Measurements from ENCODE around the gene CDAN1.
"Not testable (repeated sequence)": the region's sequence is repeated elsewhere in the genome, so short reads cannot be mapped to it uniquely, and the experiment has no call there.

CDAN1 gene

DNA sequence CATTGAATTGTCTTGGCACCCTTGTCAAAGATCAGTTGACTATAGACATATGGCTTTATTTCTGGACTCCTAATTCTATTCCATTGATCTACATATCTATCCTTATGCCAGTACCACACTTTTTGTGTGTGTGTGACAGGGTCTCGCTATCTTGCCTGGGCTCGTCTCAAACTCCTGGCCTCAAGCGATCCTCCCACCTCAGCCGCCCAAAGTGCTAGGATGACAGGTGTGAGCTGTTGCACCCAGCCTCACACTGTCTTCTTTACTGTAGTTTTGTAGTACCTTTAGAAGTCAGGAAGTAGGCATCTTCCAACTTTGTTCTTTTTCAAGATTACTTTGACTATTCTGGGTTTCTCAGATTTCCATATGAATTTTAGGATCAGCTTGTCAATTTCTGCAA is 24.3 kb downstream of the CDAN1 start:
- H3K4me3 ChIP-seq (ENCODE audit: low read depth, low read length): no peak overlapping the region

DNA sequence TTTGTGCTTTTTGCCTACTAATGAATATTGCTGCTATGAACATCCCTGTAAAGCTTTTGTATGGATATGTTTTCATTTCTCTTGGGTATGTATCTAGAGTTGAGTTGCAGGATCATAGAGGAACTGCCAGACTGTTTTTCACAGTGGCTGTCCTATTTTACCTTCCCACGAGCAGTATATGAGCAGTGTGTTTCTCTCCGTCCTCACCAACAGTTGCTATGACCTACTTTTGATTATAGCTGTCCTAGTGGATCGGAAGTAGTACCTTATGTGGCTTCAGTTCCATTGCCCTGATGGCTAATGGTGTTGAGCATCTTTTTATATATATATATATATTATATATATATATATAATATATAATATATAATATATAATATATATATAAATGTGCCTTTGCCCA is 25.2 kb downstream of the CDAN1 start:
- no peak overlapping the region for H3K4me3 ChIP-seq (ENCODE audit: low read depth, low read length)

DNA sequence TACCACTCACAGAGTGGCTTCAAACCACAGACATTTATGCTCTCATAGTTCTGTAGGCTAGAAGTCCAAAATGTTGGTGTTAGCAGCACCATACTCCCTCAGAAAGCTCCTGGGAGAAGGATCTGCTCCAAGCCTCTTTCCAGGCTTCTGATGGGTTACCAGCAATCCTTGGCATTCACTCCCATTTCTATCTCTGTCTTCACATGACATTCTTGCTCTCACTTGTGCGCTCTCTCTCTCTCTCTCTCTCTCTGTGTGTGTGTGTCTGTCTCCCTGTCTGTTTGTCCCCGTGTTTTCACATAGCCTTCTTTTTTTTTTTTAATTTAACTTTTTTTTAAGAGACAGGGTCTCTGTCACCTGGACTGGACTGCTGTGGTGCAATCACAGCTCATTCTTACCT is 26.3 kb downstream of the CDAN1 start:
- H3K4me3 ChIP-seq (ENCODE audit: low read depth, low read length): no peak overlapping the region

DNA sequence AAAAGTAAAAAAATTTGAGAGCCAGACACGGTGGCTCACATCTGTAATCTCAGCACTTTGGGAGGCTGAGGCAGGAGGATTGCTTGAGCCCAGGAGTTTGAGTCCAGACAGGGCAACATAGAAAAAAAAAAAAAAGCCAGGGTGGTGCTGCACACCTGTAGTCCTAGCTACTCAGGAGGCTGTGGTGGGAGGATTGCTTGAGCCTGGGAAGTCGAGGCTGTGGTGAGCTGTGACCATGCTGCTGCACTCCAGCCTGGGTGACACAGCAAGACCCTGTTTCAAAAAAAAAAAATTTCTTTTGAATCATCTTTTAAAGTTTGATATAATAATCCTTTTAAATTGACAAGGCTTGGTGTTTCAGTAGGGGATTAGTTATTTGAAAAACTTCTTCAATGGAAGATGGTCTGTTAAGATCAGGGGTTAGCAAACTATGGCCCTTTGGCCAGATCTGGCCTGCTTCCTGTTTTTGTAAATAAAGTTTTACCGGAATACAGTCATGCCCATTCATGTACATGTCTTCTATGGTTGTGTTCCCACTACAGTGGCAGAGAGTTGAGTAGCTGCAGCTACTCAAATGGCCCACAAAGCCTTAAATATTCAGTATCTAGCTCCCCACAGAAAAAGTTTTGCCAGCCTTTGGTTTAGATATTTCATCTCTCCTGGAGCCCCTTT is 28.9 kb downstream of the CDAN1 start:
- no peak overlapping the region for H3K4me3 ChIP-seq (ENCODE audit: low read depth, low read length)

DNA sequence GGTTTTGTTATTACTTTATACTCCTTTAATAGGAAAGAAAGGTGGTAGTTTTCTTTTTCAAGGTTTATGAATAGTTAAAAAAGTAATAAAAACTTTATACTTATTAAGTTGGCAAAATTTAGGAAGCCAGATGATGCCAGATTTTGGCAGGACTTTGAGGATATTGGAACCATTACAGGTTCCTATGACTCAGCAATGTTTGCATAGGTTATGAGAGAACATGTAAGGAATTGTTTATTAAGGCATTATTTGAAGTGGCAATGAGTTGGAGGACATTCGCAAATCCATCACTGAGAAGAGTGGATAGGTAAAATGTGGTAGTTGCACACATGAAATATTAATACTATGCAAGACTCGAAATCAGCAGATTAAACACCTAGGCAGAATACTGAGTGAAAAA is 29.9 kb downstream of the CDAN1 start:
- no peak overlapping the region for H3K4me3 ChIP-seq (ENCODE audit: low read depth, low read length)

DNA sequence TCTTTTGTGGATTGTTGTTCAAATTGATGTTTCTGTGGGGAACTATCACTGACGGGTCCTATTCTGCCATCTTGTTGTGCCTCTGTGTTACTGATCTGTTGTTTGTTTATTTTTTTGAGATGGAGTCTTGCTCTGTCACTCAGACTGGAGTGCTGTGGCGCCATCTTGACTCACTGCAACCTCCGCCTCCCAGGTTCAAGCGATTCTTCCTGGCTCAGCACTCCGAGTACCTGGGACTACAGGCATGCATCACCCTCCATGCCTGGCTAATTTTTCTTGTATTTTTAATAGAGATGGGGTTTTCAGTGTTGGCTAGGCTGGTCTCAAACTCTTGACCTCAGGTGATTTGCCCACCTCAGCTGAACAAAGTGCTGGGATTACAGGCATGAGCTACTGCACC is 31.6 kb downstream of the CDAN1 start:
- H3K4me3 ChIP-seq (ENCODE audit: low read depth, low read length): no peak overlapping the region

DNA sequence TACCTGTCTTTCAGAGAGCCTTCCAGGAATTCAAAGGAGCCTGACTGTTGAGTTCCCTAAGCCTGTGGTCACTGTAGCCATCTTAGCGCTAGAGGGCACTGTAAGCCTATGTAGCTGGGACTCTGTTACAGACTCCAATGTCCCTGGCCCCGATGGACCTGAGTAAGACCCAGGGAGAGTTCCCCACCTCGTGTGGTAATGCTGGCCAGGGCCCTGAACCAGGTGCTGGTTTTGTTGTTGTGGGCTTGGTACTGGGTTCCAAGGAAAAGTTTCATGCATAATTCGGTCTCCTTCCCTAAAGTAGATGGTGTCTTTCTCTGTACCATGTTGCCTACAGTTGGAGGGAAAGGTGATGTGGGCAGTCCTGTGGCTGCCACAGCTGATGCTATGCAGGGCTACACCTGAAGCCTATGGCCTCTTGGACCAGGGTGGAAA is 32.4 kb downstream of the CDAN1 start:
- H3K4me3 ChIP-seq (ENCODE audit: low read depth, low read length): no peak overlapping the region

DNA sequence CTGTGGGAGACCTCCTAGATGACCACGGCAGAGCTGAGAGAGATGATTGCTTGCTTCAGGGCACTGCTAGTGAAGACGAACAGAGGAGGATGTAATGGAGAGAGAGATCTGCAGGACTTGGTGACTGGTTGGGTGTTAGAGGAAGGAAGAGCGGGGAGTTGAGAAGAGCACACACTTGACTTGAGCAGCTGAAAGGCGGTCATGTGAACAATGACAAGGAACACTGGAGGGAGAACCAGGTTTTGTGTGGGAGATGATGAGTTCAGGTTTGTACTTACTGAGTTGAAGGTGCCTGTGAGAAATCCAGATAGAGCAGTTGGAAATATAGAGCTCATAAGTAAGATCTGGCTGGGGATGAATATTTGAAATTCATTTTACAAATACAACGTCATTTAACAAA is 40.3 kb downstream of the CDAN1 start:
- H3K4me3 ChIP-seq (ENCODE audit: low read depth, low read length): no peak overlapping the region

DNA sequence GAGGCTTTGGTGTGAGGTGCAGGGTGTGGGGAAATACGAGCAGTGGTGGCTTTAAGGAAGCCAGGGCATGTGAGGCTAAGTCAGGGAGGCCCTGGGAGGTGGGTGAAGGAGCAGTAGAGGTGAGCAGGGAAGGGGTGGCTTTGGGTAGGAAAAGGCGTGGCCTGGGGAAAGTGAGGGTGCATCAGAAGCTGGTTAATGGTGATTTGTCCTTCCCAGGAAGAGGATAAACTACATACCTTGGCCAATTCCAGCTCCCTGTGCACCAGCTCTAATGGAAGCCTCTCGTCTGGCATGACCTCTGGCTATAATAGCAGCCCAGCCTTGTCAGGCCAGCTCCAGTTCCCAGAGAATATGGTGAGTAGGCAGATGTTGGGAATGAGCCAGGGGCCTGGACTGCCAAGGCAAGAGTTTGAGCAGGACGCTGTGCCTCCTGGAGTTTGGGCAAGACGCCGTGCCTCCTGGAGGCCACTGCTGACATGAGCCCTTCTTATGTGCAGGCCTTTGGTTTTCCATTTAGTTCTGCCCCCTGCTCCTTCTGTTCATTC is 41.3 kb downstream of the CDAN1 start:
- H3K4me3 ChIP-seq (ENCODE audit: low read depth, low read length): no peak overlapping the region

DNA sequence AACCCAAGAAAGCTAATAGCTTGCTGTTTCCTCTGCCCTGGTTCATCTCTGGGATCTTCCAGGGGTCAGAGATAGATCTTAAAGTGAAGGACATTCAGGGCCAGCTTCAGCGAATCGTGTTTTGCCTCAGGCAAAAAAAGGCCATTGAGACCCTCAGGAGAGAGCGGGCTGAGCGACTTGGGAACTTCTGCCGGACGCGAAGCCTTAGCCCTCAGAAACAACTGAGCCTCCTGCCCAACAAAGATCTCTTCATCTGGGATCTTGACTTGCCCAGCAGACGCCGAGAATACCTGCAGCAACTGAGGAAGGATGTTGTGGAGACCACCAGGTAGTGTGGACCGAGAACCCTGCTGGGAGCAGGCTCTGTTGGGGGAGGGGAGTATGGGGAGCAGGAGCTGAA is 42.5 kb downstream of the CDAN1 start:
- no peak overlapping the region for H3K4me3 ChIP-seq (ENCODE audit: low read depth, low read length)

DNA sequence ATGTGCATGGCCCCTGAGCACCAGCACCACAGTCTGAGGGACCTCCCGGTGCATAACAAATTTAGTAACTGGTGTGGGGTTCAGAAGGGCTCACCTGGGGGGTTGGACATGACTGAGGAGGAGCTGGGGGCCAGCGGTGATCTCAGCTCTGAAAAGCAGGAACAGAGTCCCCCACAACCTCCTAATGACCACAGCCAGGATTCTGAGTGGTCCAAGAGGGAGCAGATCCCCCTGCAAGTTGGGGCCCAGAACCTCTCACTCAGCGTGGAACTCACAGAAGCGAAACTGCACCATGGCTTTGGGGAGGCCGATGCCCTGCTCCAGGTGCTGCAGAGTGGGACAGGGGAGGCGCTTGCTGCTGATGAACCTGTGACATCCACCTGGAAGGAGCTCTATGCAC is 43.0 kb downstream of the CDAN1 start:
- H3K4me3 ChIP-seq (ENCODE audit: low read depth, low read length): no peak overlapping the region

DNA sequence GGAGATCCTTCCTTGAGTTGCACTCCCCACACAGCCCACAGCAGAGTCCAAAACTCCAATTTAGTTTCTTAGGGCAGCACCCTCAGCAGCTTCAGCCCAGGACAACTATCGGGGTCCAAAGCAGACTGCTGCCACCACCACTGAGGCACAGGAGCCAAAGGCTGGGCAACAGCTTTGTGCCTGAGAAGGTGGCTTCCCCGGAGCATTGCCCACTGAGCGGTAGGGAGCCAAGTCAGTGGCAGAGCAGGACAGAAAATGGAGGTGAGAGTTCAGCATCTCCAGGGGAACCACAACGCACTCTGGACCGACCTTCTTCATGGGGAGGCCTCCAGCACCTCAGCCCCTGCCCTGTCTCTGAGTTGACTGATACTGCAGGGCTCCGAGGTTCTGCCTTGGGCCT is 43.4 kb downstream of the CDAN1 start:
- no peak overlapping the region for H3K4me3 ChIP-seq (ENCODE audit: low read depth, low read length)

DNA sequence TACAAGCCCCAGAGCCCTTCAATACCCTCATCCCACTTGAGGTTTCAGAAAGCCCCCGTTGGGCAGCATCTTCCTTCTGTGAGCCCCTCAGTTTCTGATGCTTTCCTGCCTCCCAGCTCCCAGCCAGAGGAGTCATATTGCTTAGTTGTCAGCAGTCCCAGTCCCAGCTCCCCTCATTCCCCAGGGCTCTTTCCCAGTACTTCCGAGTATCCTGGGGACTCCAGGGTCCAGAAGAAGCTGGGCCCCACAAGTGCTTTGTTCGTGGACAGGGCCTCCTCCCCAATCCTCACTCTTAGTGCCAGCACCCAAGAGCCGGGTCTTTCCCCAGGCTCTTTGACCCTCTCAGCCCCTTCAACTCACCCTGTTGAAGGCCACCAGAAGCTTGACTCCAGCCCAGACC is 43.9 kb downstream of the CDAN1 start:
- no peak overlapping the region for H3K4me3 ChIP-seq (ENCODE audit: low read depth, low read length)

DNA sequence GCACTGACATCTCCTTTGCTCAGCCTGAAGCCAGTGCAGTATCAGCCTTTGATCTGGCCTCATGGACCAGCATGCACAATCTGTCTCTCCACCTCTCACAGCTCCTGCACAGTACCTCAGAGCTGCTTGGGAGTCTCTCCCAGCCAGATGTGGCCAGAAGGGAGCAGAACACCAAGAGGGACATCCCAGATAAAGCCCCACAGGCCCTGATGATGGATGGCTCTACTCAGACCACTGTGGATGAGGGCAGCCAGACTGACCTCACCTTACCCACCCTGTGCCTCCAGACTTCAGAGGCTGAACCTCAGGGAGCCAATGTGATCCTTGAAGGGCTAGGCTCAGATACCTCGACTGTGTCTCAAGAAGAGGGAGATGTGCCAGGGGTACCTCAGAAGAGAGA is 44.4 kb downstream of the CDAN1 start:
- H3K4me3 ChIP-seq (ENCODE audit: low read depth, low read length): no peak overlapping the region

DNA sequence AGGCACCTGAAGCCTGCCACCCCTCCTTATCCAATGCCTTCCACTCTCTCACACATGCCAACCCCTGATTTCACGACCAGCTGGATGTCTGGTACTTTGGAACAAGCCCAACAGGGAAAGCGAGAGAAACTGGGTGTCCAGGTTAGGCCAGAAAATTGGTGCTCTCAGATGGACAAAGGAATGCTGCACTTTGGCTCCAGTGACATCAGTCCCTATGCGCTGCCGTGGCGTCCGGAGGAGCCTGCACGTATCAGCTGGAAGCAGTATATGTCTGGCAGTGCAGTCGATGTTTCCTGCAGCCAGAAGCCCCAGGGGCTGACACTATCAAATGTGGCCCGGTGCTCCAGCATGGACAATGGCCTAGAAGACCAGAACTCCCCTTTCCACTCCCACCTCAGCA is 45.2 kb downstream of the CDAN1 start:
- H3K4me3 ChIP-seq (ENCODE audit: low read depth, low read length): no peak overlapping the region

DNA sequence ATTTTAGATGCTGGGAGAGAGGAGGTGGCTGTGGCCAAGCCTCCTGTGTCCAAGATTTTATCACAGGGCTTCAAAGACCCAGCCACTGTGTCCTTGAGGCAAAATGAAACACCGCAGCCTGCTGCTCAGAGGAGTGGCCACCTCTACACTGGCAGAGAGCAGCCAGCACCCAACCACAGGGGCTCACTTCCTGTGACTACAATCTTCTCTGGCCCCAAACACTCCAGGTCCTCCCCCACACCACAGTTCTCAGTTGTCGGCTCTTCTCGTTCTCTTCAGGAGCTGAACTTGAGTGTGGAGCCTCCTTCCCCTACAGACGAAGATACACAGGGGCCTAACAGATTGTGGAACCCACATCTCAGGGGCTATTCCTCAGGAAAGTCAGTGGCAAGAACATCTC is 45.6 kb downstream of the CDAN1 start:
- H3K4me3 ChIP-seq (ENCODE audit: low read depth, low read length): no peak overlapping the region

DNA sequence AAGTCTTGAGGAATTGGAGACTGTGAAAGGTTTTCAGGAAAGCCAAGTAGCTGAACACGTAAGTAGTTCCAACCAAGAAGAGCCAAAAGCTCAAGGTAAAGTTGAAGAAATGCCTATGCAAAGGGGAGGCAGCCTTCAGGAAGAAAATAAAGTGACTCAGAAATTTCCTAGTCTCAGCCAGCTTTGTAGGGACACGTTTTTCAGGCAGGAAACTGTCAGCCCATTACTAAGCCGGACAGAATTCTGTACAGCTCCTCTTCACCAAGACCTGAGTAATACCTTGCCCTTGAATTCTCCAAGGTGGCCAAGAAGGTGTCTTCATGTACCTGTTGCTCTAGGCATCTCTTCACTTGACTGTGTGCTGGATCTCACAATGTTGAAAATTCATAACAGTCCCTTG is 48.6 kb downstream of the CDAN1 start:
- no peak overlapping the region for H3K4me3 ChIP-seq (ENCODE audit: low read depth, low read length)

DNA sequence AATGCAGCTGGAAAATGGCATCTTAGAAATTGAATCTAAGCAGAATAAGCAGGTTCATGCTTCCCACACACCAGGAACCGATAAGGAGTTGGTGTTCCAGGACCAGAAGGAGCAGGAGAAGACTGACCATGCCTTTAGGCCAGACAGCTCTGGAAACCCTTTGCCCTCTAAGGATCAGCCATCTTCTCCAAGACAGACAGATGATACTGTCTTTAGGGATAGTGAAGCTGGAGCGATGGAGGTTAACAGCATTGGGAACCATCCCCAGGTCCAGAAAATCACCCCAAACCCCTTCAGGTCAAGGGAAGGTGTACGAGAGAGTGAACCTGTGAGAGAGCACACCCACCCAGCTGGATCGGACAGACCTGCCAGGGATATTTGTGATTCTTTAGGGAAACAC is 49.2 kb downstream of the CDAN1 start:
- H3K4me3 ChIP-seq (ENCODE audit: low read depth, low read length): no peak overlapping the region

DNA sequence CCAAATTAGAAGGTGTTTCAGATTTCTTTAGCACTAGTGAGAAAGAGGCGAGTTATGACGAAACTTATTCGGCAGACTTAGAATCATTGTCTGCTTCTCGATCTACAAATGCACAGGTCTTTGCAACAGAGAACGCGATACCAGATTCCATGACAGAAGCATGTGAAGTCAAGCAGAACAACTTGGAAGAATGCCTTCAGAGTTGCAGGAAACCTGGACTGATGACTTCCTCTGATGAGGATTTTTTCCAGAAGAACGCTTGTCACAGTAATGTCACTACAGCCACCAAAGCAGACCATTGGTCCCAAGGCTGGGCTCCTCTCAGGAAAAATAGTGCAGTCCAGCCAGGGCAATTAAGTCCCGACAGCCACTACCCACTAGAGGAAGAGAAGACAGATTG is 50.6 kb downstream of the CDAN1 start:
- no peak overlapping the region for H3K4me3 ChIP-seq (ENCODE audit: low read depth, low read length)

DNA sequence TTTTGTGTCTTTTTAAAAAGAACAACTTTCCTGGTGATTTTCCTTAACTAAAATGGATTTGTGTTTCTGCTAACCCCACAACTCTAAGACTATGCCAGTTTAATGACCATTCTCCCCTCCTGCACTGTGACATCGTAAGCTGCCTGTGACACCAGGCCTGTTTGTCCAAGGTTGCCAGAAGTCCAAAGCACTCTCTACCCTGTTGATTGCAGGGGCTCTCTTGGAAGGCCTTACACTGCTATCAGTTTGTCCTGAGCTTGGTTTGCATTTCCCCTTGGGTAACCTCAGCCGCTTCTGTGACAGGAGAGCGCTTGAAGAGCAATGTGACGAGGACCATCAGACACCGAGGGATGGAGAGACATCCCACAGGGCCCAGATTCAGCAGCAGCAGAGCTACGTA is 55.8 kb downstream of the CDAN1 start:
- no peak overlapping the region for H3K4me3 ChIP-seq (ENCODE audit: low read depth, low read length)

DNA sequence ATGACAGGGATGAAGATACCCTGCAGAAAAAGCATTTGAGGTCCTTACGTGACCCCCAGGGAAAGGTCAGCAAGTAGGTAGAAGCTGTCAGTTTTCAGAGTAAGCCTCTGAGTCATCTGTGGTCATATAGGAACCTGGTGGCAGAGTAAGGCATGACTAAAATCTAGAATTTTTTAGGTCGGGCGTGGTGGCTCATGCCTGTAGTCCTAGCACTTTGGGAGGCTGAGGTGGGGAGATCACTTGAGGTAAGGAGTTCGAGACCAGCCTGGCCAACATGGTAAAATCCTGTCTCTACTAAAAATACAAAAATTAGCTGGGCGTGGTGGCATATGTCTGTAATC is 56.8 kb downstream of the CDAN1 start:
- H3K4me3 ChIP-seq (ENCODE audit: low read depth, low read length): not testable (repeated sequence)

DNA sequence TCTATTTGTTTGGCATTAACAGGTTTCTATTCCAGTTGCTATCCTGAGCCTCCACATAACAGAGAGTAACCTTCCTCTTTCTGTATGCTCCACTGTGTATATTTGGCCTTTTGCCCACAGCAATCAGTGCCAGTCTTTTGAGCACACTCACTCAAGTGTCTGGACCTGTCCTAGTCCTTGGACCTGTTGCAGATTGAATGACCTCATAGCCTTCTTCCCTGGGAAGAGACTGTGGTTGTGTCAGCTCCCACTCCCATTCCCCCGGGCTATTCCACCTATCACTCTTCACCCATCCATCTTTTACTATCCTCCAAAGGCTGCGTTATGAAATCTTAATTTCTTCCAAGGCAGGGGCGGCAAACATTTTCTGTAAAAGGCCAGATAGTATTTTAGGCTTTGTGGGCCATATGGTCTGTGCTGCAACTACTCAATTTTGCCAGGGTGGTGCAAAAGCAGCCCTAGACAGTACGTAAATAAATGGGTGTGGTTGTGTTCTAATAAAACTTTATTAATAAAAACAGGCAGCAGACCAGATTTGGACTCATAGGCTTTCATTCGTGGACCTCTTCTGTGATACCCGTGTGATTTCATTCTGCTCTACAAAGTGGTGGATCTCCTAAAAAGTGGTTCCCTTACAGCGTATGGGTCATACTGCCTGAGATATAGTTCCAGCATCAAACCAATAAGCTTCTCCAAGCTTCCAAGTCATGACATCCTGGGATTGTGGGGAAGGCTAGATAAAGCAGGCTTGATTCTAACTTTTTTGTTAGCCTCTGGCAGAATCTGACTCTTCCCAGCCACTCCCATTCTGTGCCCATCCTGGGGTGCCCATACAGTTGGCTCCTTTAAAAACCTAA is 57.4 kb downstream of the CDAN1 start:
- no peak overlapping the region for H3K4me3 ChIP-seq (ENCODE audit: low read depth, low read length)

Measured in iPS-11a (cell line).